ENCODE measurements around the gene ENTPD2. TPM values are rescaled to one million over a fixed set of nuclear protein-coding genes. Genes with fewer than 3 reads are reported as not detected.
"Not testable (repeated sequence)": the region's sequence is repeated elsewhere in the genome, so short reads cannot be mapped to it uniquely, and the experiment has no call there.

The ENTPD2 gene
- total RNA-seq, 4 donors from 2014 or later, result 2.4 to 11.5 TPM; not detected in 2

DNA sequence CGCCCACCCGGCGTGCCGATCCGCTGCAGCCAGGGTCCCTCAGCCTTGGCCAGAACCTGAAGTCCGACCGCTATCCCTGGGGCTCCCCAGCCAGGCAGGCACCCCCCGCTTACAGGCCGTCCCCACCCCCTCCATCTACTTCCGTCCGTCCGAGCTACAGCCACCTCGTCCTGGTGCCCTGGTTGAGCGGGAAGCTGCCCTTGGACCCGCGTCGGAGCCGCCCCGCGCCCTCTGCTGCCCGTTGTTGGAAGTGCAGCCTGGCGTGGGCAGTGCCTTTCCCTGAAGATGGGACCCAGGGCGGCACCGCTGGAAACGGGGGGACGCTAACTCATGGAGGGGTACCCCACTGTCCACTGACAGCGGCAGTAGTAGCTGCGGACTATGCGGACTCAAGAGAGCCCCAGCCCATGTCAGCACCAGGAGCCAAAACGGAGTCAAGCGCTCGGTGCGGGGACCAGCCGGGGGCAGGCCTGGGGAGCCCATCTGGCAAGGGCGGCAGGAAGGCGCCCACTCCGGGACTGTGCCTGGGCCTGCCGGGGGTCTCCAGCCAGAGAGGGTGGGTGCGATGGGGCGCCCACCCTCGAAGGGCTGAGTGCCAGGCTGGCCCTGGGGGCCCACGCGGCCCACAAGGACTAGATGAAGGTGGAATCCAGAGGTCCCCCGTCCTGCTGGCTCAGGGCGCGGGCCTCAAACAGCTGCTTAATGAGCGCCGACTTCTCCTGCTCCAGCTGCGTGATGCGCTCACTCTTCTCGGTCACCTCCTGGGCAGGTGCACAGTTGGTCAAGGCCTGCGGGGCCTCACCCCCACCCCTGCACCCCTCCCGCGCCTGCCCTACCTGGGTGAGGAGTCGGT is 10.4 kb upstream of the ENTPD2 start:
- Histone ChIP-seq H3K4me3 (no peak overlapping the region), H3K27ac (no peak overlapping the region), H3K9me3 (no peaks in the 10 kb centered on the region), H3K4me1 (no peaks in the 10 kb centered on the region), H3K36me3 (no peaks in the 10 kb centered on the region), H3K27me3 (peaks cover 0 to 6% of the 10 kb centered on the region in 2 donors)
- intact Hi-C loops (cut with DNase I; ENCODE audit: low total_unique reads), result no loop called here
- peak; percentile 47 to 72 for DNase-seq
- TF ChIP-seq, protein P1, sequence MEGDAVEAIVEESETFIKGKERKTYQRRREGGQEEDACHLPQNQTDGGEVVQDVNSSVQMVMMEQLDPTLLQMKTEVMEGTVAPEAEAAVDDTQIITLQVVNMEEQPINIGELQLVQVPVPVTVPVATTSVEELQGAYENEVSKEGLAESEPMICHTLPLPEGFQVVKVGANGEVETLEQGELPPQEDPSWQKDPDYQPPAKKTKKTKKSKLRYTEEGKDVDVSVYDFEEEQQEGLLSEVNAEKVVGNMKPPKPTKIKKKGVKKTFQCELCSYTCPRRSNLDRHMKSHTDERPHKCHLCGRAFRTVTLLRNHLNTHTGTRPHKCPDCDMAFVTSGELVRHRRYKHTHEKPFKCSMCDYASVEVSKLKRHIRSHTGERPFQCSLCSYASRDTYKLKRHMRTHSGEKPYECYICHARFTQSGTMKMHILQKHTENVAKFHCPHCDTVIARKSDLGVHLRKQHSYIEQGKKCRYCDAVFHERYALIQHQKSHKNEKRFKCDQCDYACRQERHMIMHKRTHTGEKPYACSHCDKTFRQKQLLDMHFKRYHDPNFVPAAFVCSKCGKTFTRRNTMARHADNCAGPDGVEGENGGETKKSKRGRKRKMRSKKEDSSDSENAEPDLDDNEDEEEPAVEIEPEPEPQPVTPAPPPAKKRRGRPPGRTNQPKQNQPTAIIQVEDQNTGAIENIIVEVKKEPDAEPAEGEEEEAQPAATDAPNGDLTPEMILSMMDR (IDR thresholded peaks at IDR 0.05), result peak; percentile 87 to 94 (median 92)
- peak in 1 of 2 donors; percentile 9 for TF ChIP-seq POLR2A (IDR thresholded peaks at IDR 0.05)

DNA sequence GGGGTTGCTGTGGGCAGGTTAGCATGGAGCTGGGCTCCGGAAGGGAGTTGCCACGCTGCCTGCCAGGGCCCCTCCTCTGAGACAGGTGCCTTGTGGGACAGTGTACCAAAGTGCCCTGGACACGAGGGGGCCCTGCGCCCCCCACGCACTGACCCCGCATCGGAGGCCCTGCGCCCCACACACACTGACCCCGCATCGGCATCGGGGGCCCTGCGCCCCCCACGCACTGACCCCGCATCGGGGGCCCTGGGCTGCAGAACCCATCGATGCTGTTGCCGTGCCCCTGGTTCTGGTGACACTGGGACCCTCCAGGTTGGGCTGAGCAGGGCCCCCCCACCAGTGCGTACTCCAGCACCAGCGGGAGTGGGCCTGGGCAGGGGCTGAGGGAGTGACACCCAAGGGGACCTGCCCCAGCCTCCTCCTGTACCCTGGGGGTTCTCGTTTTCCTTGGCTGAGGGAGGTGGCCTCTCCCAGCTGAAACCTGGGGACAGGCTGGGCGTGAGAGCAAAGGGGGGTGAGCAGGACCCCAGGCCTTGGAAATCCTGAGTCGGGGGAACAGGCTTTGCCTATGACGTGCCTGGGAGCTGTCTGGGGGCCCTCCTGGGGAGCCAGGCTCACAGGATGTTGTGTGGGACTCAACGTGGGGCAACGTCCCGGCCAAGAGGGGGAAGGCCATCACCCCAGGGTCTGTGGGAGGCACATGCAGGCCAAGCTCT is 9.6 kb upstream of the ENTPD2 start:
- H3K4me1 ChIP-seq, result no peaks in the 10 kb centered on the region
- H3K4me3 ChIP-seq, result no peak overlapping the region
- H3K36me3 ChIP-seq, result no peaks in the 10 kb centered on the region
- peaks cover 0 to 2% of the 10 kb centered on the region in 2 donors for H3K27me3 ChIP-seq
- intact Hi-C loops (cut with DNase I; ENCODE audit: low total_unique reads), result no loop called here
- H3K27ac ChIP-seq, result no peak overlapping the region
- no peak for DNase-seq
- TF ChIP-seq, protein P1 (IDR thresholded peaks at IDR 0.05), result no peak
- TF ChIP-seq POLR2A (IDR thresholded peaks at IDR 0.05), result no peak
- no peaks in the 10 kb centered on the region for H3K9me3 ChIP-seq

DNA sequence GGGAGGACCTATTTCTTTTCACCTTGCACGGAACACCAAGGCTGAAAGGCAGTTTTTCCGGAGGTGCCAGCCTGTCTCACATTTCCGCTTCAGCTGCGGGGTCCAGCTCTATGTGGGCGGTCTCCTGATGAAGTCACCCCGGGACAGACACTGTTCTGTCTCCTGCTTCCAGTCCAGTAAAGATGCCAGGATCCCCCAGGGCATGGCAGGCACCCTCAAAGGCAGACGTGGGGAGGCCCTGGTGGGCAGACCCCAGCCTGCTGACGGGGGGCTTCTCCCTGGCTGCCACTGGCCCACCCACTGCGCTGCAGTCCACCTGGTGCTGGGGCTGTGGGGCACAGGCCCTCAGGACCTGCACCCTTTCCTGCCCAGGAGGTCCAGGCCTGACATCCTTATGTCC is 8.9 kb upstream of the ENTPD2 start:
- DNase-seq; intact Hi-C loops (cut with DNase I; ENCODE audit: low total_unique reads); H3K27ac ChIP-seq; H3K36me3 ChIP-seq; H3K9me3 ChIP-seq; H3K4me3 ChIP-seq; H3K4me1 ChIP-seq; H3K27me3 ChIP-seq: not testable (repeated sequence)

DNA sequence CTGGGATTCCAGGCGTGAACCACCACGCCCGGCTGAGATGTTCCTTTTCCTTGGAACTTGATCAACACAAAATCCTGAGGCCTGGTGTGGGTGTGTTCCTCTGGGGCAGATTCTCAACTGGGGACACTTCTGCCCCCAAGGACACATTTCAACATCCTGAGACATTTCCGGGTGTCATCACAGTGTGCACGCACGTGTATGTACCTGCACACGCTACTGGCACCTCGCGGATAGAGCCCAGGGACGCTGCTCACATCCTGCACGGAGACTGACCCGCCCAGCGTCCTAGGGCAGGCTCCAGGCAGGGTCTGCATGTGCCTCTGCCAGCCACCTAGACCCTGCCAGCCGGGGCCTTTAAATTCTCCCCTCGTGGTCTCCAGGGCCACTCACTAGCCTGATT is 8.5 kb upstream of the ENTPD2 start:
- H3K4me3 ChIP-seq, result no peak overlapping the region
- H3K9me3 ChIP-seq, result no peaks in the 10 kb centered on the region
- H3K36me3 ChIP-seq, result no peaks in the 10 kb centered on the region
- no peak overlapping the region for H3K27ac ChIP-seq
- H3K4me1 ChIP-seq, result no peaks in the 10 kb centered on the region
- DNase-seq, result no peak
- H3K27me3 ChIP-seq, result no peaks in the 10 kb centered on the region
- intact Hi-C loops (cut with DNase I; ENCODE audit: low total_unique reads), result no loop called here
- TF ChIP-seq, protein P1 (IDR thresholded peaks at IDR 0.05), result no peak
- TF ChIP-seq POLR2A (IDR thresholded peaks at IDR 0.05), result no peak

DNA sequence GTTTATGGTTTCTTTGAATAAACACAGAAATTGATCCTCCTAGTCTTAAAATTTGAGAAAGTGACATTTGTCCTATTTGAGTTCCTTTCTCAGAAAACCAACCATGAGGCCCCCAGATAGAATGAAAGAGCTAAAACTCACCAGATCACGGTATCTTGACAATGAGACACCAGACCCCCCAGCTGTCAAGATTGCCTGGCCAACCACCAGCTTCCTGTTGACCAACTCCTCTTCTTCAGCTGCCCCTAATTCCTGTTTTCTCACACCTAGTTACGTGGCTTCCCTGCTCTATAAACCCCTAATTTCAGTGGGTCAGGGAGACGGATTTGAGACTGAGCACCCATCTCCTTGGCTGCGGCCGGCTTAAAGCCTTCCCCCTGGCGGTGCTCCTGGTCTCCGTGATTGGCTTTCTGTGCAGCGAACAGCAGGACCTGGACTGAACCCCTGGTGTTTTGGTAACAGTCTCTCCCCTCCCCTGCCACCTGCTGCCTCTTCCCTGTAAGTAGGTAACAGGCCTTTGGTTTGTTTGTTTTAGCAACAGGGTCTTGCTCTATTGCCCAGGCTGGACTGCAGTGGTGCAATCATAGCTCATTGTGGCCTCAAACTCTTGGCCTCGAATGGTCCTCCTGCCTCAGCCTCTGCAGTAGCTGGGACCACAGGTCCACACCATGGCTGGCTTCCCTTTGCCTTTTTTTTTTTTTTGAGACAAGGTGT is 4.8 kb upstream of the ENTPD2 start:
- H3K27me3 ChIP-seq, result no peaks in the 10 kb centered on the region
- peaks cover 6 to 23% of the 10 kb centered on the region in 2 donors for H3K4me1 ChIP-seq
- intact Hi-C loops (cut with DNase I; ENCODE audit: low total_unique reads), result no loop called here
- H3K27ac ChIP-seq, result no peak overlapping the region
- no peak for TF ChIP-seq POLR2A (IDR thresholded peaks at IDR 0.05)
- TF ChIP-seq, protein P1 (IDR thresholded peaks at IDR 0.05), result no peak
- no peak overlapping the region for H3K4me3 ChIP-seq
- no peaks in the 10 kb centered on the region for H3K9me3 ChIP-seq
- DNase-seq, result no peak
- H3K36me3 ChIP-seq, result no peaks in the 10 kb centered on the region

Measured in uterus (tissue), 4 donors.